Epithelial cell of proximal tubule (primary cell): ENCODE measurements around the gene HSH2D. TPM values are rescaled to one million over a fixed set of nuclear protein-coding genes. Genes with fewer than 3 reads are reported as not detected.
A peak's percentile ranks its signal among the peaks of the same experiment; 100 is the strongest.

ENCODE experiments used
- DNase-seq: peaks from one replicate; pipeline ENCODE4 v3.0.0-alpha.2; 2011; ENCODE audit warnings: low read depth
- H3K4me3 ChIP-seq: 2 replicates; pipeline ENCODE4 v1.5.1; 2011; ENCODE audit warnings: low read depth, mild to moderate bottlenecking, low read length
- total RNA-seq: library from RNA; depleted of rRNA; stranded (reverse); fragments of >200 nt; gene quantifications from 2 replicates; pipeline ENCODE4 v1.2.3, GENCODE V29; 2015
- TF ChIP-seq, protein P1 (sequence below): conservative IDR thresholded peaks from 2 replicates; pipeline ENCODE4 v1.5.1; 2012; ENCODE audit warnings: low read depth, mild to moderate bottlenecking, low read length

Gene HSH2D
- total RNA-seq, 1 donor from 2014 or later = 0.92 TPM

DNA sequence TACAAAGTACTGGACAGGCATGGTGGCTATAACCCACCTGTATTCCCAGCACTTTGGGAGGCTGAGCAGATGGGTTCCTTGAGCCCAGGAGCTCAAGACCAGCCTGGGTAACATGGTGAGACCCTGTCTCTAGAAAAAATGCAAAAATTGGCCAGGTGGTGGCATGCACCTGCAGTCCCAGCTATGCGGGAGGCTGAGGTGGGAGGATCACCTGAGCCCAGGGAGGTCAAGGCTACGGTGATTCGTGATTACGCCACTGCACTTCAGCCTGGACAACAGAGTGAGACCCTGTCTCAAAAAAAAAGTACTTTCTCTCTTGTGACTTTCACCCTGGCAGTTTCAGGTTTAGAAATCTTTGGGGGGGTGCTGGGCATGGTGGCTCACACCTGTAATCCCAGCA lies 43.0 kb upstream of the HSH2D start:
- TF ChIP-seq, protein P1, sequence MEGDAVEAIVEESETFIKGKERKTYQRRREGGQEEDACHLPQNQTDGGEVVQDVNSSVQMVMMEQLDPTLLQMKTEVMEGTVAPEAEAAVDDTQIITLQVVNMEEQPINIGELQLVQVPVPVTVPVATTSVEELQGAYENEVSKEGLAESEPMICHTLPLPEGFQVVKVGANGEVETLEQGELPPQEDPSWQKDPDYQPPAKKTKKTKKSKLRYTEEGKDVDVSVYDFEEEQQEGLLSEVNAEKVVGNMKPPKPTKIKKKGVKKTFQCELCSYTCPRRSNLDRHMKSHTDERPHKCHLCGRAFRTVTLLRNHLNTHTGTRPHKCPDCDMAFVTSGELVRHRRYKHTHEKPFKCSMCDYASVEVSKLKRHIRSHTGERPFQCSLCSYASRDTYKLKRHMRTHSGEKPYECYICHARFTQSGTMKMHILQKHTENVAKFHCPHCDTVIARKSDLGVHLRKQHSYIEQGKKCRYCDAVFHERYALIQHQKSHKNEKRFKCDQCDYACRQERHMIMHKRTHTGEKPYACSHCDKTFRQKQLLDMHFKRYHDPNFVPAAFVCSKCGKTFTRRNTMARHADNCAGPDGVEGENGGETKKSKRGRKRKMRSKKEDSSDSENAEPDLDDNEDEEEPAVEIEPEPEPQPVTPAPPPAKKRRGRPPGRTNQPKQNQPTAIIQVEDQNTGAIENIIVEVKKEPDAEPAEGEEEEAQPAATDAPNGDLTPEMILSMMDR = no peak
- DNase-seq = no peak
- no peak overlapping the region for H3K4me3 ChIP-seq

DNA sequence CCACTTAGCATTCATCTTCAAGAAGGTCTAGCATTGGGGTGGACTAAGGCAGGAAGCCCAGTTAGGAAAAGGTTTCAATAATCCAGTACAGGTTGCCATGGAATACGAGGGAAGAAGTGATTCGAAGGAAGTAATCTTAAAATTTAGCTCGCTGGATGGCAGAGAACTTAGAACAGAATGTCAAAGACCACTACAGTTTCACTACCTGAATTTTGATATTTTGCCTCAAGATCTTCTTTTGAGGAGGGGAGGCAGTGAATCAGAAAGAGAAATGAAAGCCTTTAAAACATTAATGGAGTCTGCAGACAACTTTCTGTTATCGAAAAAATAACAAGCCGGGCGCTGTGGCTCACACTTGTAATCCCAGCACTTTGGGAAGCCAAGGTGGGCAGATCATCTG lies 38.8 kb upstream of the HSH2D start:
- no peak for DNase-seq
- H3K4me3 ChIP-seq = no peak overlapping the region
- TF ChIP-seq, protein P1 = no peak

DNA sequence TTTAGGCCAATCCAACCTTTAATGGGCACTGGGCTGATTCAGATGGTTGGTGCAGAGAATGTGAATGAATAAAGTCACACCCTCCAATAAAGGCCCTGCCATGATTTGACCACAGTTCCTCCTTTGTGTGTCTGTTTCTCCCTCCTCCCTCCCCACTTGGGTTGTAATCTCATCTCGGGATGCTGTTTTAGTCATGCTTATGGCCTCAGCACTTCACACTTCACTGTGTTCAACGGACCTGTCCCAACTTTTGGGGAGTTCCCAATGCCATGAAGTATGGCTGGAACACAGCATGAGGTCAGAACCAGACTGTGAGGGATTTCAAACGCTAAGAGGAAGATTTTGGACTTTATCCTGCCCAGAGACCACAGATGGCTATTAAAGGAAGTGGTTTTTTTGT lies 37.4 kb upstream of the HSH2D start:
- DNase-seq = peak; percentile 27
- TF ChIP-seq, protein P1 = no peak
- no peak overlapping the region for H3K4me3 ChIP-seq

DNA sequence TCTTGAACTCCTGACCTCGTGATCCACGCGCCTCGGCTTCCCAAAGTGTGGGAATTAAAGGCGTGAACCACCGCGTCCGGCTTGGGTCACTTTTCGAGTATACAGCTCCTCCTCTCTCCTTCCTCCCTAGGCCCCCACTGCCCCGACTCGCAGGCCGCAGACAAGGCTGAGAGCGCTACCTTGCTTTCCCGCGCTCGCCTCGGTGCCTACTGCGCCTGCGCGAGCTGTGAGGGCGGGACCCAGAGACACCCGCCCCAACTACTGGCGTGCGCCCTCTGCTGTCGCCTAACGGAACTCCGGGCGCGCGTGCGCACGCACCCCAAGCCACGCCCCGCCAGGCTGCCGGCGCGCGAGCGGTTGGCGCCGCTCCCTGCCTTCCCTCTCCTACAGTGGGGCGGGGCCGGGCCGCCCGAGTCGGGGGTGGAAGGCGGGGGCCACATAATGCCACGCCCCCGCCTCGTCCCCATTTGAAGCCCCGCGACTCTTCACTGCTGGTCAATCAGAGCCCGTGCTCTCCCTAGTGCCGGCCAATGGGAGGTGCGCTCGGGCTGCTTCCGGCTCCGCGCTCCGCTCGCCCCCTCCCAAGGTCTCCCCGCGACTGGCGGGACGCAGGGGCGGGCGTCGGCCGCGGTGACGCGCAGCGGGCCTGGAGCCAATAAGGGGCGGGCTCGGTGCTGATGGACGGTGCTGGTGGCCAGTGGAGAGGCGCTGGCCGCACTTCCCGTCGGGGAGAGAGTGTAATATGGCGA lies 32.2 kb upstream of the HSH2D start, which contains the start of gene RAB8A:
Gene RAB8A (plus strand): TSS at position 730 of the 749 bp plus-strand sequence. CDS start 13 bp downstream, at position 743.
- H3K4me3 ChIP-seq = peak within 1 kb of the TSS; percentile 100
- TF ChIP-seq, protein P1 = peak; percentile 72
- peak; percentile 71 for DNase-seq

DNA sequence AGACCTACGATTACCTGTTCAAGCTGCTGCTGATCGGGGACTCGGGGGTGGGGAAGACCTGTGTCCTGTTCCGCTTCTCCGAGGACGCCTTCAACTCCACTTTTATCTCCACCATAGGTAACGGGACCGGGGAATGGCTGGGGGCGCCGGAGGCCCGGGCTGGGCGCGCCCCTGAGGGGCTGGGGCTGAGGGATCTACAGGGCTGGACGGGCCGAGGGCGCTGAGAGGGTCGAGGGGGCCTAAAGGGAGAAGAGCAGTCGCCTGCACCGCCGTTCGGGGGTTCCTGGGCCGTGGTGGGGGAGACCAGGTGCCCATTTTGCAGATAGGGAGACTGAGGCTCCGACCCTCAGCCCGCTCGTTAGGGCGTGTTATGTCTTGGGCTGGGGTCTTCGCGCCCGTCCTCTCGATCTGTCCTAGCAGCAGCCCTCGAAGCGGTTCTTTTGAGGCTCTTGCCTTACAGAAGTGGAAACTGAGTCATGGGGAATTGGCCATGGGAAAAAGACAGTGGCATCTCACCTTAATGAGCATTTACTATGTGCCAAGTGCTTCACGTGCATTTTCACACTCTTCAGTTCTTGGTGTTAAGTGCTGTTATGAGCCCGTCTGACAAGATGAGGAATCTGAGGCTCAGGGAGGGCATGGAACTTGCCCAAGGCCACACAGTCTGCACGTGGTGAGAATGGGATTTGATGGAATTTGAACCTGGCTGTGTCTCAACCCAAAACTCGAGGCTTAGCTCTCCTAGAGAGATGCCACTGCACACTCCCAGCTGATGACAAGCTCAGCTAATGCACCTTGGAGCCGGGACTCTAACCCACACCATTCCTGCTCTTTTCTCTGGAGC lies 31.4 kb upstream of the HSH2D start:
- DNase-seq = no peak
- peak overlapping the region; percentile 100 for H3K4me3 ChIP-seq
- TF ChIP-seq, protein P1 = no peak

DNA sequence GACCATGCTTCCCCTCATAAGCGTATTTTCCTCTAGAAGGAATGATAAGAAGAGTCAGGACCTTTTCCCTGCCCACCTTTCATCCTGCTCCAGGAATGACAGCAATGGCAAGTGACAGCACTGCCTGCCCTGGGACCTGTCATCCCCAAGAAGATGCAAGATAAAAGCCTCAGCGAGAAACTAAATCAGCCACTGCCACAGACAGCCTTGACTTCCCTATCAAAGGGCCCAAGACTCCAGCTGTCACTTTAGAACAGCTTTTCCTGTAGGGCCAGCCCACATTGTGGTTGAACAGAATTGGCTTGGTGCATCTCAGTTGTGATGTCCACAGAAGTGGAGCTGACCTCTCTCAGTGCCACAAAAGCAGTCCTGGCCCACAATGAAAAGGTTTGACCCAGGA lies 30.7 kb upstream of the HSH2D start:
- DNase-seq = no peak
- TF ChIP-seq, protein P1 = no peak
- peak overlapping the region; percentile 100 for H3K4me3 ChIP-seq
